OCI-LY3 (cell line): ENCODE results near the gene ODF2L.

ENCODE experiments used
- H2AFZ ChIP-seq: fragments of 200-600, 300-600 bp; shearing (Covaris generic); 2 replicates; pipeline ENCODE4 v1.6.0; 2014; ENCODE audit warnings: antibody characterized with exemption, low read depth, low read length
- H3K27ac ChIP-seq: fragments of 200-600, 300-600 bp; sonication (generic); 2 replicates; pipeline ENCODE4 v1.5.1; 2014; ENCODE audit warnings: mild to moderate bottlenecking, low read length, moderate library complexity, mixed read lengths
- H3K27me3 ChIP-seq: fragments of 200-600, 300-600 bp; sonication (generic); 2 replicates; pipeline ENCODE4 v1.6.1; 2014; ENCODE audit warnings: low read depth, low read length, mixed read lengths
- H3K36me3 ChIP-seq: fragments of 200-600, 300-600 bp; sonication (generic); replicated peaks from 2 replicates; pipeline ENCODE3; 2014; ENCODE audit warnings: low read depth, low read length, mixed read lengths
- H3K4me1 ChIP-seq: fragments of 300-600, 200-600 bp; sonication (generic); 2 replicates; pipeline ENCODE4 v1.6.1; 2014; ENCODE audit warnings: low read length, mixed read lengths
- H3K4me2 ChIP-seq: fragments of 200-600, 300-600 bp; sonication (generic); 2 replicates; pipeline ENCODE4 v1.6.1; 2014; ENCODE audit warnings: low read length, mixed read lengths
- H3K4me3 ChIP-seq: fragments of 300-600, 200-600 bp; sonication (generic); 2 replicates; pipeline ENCODE4 v1.5.1; 2014; ENCODE audit warnings: antibody characterized with exemption, mild to moderate bottlenecking, low read length, moderate library complexity
- H3K79me2 ChIP-seq: fragments of 300-600, 200-600 bp; shearing (Covaris generic); 2 replicates; pipeline ENCODE4 v1.6.1; 2014; ENCODE audit warnings: mild to moderate bottlenecking, low read length, mixed read lengths
- H3K9ac ChIP-seq: fragments of 300-600, 200-600 bp; shearing (Covaris generic); 2 replicates; pipeline ENCODE4 v1.6.0; 2014; ENCODE audit warnings: mild to moderate bottlenecking, low read length, moderate library complexity
- H3K9me3 ChIP-seq: fragments of 200-600, 300-600 bp; shearing (Covaris generic); 2 replicates; pipeline ENCODE4 v1.6.1; 2014; ENCODE audit warnings: low read length, mixed read lengths; ENCODE audit not compliant: insufficient read depth
- H4K20me1 ChIP-seq: fragments of 200-600, 300-600 bp; sonication (generic); 2 replicates; pipeline ENCODE4 v1.6.1; 2016; ENCODE audit warnings: low read length, mixed read lengths; ENCODE audit not compliant: insufficient read depth
- EZH2phosphoT487 ChIP-seq: fragments of 200-600 bp; shearing (Covaris generic); IDR thresholded peaks from 2 replicates; pipeline ENCODE4 v1.6.1; 2018; ENCODE audit warnings: antibody characterized with exemption, mixed run types, low read depth
- TF ChIP-seq, protein P1 (sequence below): fragments of 200-600, 300-600 bp; sonication (generic); IDR thresholded peaks from 2 replicates; pipeline ENCODE4 v1.5.1; 2014; ENCODE audit warnings: antibody characterized with exemption, low read length, low read depth

ODF2L gene

DNA sequence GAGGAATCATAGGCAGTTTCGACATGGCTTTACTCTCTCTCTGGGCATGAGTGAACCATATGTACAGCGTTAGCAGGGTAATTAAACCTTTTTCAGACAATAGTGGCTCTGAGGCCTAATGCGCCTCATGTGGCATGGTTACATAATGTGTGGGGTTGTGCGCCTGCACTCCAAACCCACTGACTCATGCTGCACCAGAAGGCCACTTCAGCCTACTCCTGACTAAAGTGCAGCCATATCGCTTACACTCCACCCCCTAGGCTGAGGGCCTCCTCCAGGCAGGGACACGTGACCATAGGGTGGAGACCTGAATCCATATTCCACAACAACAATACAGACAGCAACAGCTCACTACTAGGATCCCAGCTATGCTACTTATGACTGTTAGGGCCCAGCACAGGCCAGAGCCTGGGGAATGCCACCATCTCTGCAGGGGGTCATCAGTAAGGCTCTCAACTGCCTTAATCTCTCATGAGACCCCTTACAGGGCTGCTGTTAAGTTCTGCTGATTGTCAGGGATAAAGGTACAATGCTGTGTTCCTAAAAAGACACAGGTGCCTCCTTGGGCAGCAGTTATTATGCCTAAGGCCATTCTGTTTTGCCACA lies 13.4 kb upstream of the ODF2L start:
- no peaks in the 10 kb centered on the region for H3K27me3 ChIP-seq
- H3K9me3 ChIP-seq, result no peaks in the 10 kb centered on the region

GRCh38 chr1:86396498-86396890 lies 371 bp upstream of the ODF2L start:
- peaks cover 11% of the 10 kb centered on the region for H3K4me1 ChIP-seq
- H3K79me2 ChIP-seq, result peaks cover 5% of the 10 kb centered on the region; the same call in 1 of the 2 replicates
- H2AFZ ChIP-seq, result peak overlapping the region; percentile 95
- H4K20me1 ChIP-seq, result no peaks in the 10 kb centered on the region
- H3K9ac ChIP-seq, result peak overlapping the region; percentile 67
- H3K27ac ChIP-seq, result no peak overlapping the region
- H3K4me2 ChIP-seq, result peak overlapping the region; percentile 97
- no peaks in the 10 kb centered on the region for H3K9me3 ChIP-seq
- no peaks in the 10 kb centered on the region for H3K27me3 ChIP-seq
- TF ChIP-seq, protein P1, sequence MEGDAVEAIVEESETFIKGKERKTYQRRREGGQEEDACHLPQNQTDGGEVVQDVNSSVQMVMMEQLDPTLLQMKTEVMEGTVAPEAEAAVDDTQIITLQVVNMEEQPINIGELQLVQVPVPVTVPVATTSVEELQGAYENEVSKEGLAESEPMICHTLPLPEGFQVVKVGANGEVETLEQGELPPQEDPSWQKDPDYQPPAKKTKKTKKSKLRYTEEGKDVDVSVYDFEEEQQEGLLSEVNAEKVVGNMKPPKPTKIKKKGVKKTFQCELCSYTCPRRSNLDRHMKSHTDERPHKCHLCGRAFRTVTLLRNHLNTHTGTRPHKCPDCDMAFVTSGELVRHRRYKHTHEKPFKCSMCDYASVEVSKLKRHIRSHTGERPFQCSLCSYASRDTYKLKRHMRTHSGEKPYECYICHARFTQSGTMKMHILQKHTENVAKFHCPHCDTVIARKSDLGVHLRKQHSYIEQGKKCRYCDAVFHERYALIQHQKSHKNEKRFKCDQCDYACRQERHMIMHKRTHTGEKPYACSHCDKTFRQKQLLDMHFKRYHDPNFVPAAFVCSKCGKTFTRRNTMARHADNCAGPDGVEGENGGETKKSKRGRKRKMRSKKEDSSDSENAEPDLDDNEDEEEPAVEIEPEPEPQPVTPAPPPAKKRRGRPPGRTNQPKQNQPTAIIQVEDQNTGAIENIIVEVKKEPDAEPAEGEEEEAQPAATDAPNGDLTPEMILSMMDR, result no peak
- peak overlapping the region; percentile 97 for H3K4me3 ChIP-seq
- no peaks in the 10 kb centered on the region for H3K36me3 ChIP-seq

More for the DNA sequence above, 13.4 kb upstream of the ODF2L start:
- Histone ChIP-seq H3K27ac (no peak overlapping the region), H3K4me1 (no peaks in the 10 kb centered on the region), H3K4me3 (no peak overlapping the region), H3K79me2 (no peaks in the 10 kb centered on the region), H4K20me1 (no peaks in the 10 kb centered on the region), H2AFZ (no peak overlapping the region), H3K9ac (no peak overlapping the region), H3K4me2 (no peak overlapping the region), H3K36me3 (no peaks in the 10 kb centered on the region)
- no peak for TF ChIP-seq EZH2phosphoT487
- TF ChIP-seq, protein P1, result no peak

GRCh38 chr1:86394416-86394815 lies 1.7 kb downstream of the ODF2L start:
- no peak overlapping the region for H3K4me2 ChIP-seq
- H3K4me3 ChIP-seq, result no peak overlapping the region
- no peak overlapping the region for H3K27ac ChIP-seq

DNA sequence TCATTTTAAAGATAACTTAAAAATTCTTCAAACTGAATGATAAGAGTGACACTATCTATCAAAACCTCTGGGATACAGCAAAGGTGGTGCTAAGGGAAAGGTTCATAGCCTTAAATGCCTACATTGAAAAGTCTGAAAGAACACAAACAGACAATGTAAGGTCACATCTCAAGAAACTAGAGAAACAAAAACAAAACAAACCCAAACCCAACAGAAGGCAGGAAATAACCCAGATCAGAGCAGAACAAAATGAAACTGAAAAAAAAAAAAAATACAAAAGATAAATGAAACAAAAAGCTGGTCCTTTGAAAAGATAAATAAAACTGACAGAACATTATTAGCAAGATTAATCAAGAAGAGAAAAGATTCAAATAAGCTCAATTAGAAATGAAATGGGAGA lies 6.8 kb downstream of the ODF2L start:
- no peak overlapping the region for H3K4me3 ChIP-seq
- TF ChIP-seq EZH2phosphoT487, result no peak
- TF ChIP-seq, protein P1, result no peak
- H3K79me2 ChIP-seq, result no peaks in the 10 kb centered on the region
- no peaks in the 10 kb centered on the region for H3K9me3 ChIP-seq
- H3K9ac ChIP-seq, result no peak overlapping the region
- H3K4me2 ChIP-seq, result no peak overlapping the region
- no peak overlapping the region for H3K27ac ChIP-seq
- no peaks in the 10 kb centered on the region for H3K27me3 ChIP-seq
- H3K36me3 ChIP-seq, result no peaks in the 10 kb centered on the region
- H3K4me1 ChIP-seq, result no peaks in the 10 kb centered on the region
- H2AFZ ChIP-seq, result no peak overlapping the region
- H4K20me1 ChIP-seq, result no peaks in the 10 kb centered on the region

More at GRCh38 chr1:86394416-86394815, 1.7 kb downstream of the ODF2L start:
- H3K36me3 ChIP-seq, result no peaks in the 10 kb centered on the region
- TF ChIP-seq, protein P1, result no peak
- no peak for TF ChIP-seq EZH2phosphoT487
- H3K9me3 ChIP-seq, result no peaks in the 10 kb centered on the region
- no peaks in the 10 kb centered on the region for H3K27me3 ChIP-seq
- peaks cover 11% of the 10 kb centered on the region for H3K4me1 ChIP-seq
- no peaks in the 10 kb centered on the region for H4K20me1 ChIP-seq
- H3K9ac ChIP-seq, result no peak overlapping the region
- H3K79me2 ChIP-seq, result peaks cover 5% of the 10 kb centered on the region; the same call in 1 of the 2 replicates
- no peak overlapping the region for H2AFZ ChIP-seq
